ENCODE measurements around the gene GADD45B. TPM values are rescaled to one million over a fixed set of nuclear protein-coding genes. Genes with fewer than 3 reads are reported as not detected.

Gene GADD45B
- 100 to 1,000 TPM; 430 to 498 TPM for total RNA-seq

GRCh38 chr19:2475702-2476450, at the start of gene GADD45B:
Gene GADD45B, plus strand, starts transcription at chr19:2476127. Its CDS starts 232 bp downstream, at chr19:2476359.
- DNase-seq (ENCODE audit: low spot score) (peak; percentile 89), ATAC-seq (ENCODE audit: insufficient number of reproducible peaks, low FRiP score, low read depth) (peak; percentile 61)
- H3K4me3 ChIP-seq: peak within 1 kb of the TSS; percentile 89
- no peaks in the 10 kb centered on the region for H3K27me3 ChIP-seq (replicated peaks; ENCODE audit: insufficient read depth)
- TF ChIP-seq CTCF (IDR thresholded peaks at IDR 0.05): no peak
- no peaks in the 10 kb centered on the region for H3K9me3 ChIP-seq
- peaks cover 13 to 21% of the 10 kb centered on the region in 2 donors for H3K4me1 ChIP-seq (ENCODE audit: control insufficient read depth in 1 of 2, low read depth in 2 of 2)
- peak within 1 kb of the TSS; percentile 91 to 96 for H3K27ac ChIP-seq
- H3K36me3 ChIP-seq: peaks cover 12% of the 10 kb centered on the region

- H3K4me1 ChIP-seq (ENCODE audit: control insufficient read depth in 1 of 2, low read depth in 2 of 2): peaks cover 8 to 34% of the 10 kb centered on the region in 2 donors
- H3K36me3 ChIP-seq: peaks cover 11% of the 10 kb centered on the region
- ATAC-seq (ENCODE audit: insufficient number of reproducible peaks, low FRiP score, low read depth) (no peak), DNase-seq (ENCODE audit: low spot score) (no peak)
- TF ChIP-seq CTCF (IDR thresholded peaks at IDR 0.05): no peak
- peak overlapping the region; percentile 85 to 87 for H3K27ac ChIP-seq
- peak overlapping the region; percentile 79 for H3K4me3 ChIP-seq
- H3K27me3 ChIP-seq (replicated peaks; ENCODE audit: insufficient read depth): no peaks in the 10 kb centered on the region
- H3K9me3 ChIP-seq: no peaks in the 10 kb centered on the region
Measured at GRCh38 chr19:2426611-2427428, 49.1 kb upstream of the GADD45B start.

- H3K4me3 ChIP-seq: peak within 1 kb of the TSS; percentile 79
- H3K27ac ChIP-seq: peak within 1 kb of the TSS; percentile 85 to 87
- H3K27me3 ChIP-seq (replicated peaks; ENCODE audit: insufficient read depth): no peaks in the 10 kb centered on the region
- ATAC-seq (ENCODE audit: insufficient number of reproducible peaks, low FRiP score, low read depth) (peak; percentile 86), DNase-seq (ENCODE audit: low spot score) (peak; percentile 87)
- H3K4me1 ChIP-seq (ENCODE audit: control insufficient read depth in 1 of 2, low read depth in 2 of 2): peaks cover 8 to 34% of the 10 kb centered on the region in 2 donors
- H3K36me3 ChIP-seq: peaks cover 11% of the 10 kb centered on the region
- no peak for TF ChIP-seq CTCF (IDR thresholded peaks at IDR 0.05)
- no peaks in the 10 kb centered on the region for H3K9me3 ChIP-seq
Measured at GRCh38 chr19:2427429-2428320, 48.3 kb upstream of the GADD45B start, which contains the start of gene TIMM13. Gene TIMM13, minus strand, starts transcription at chr19:2427586. Its CDS starts 53 bp downstream, at chr19:2427533.

GRCh38 chr19:2428321-2428690, 47.6 kb upstream of the GADD45B start:
- no peak for DNase-seq (ENCODE audit: low spot score)

More at GRCh38 chr19:2428321-2428690, 47.6 kb upstream of the GADD45B start:
- TF ChIP-seq CTCF (IDR thresholded peaks at IDR 0.05): no peak
- Histone ChIP-seq H3K36me3 (peaks cover 11% of the 10 kb centered on the region), H3K4me1 (ENCODE audit: control insufficient read depth in 1 of 2, low read depth in 2 of 2) (peaks cover 8 to 34% of the 10 kb centered on the region in 2 donors), H3K4me3 (peak overlapping the region; percentile 79), H3K27ac (peak overlapping the region; percentile 85 to 87), H3K27me3 (replicated peaks; ENCODE audit: insufficient read depth) (no peaks in the 10 kb centered on the region), H3K9me3 (no peaks in the 10 kb centered on the region)
- no peak for ATAC-seq (ENCODE audit: insufficient number of reproducible peaks, low FRiP score, low read depth)

Measured in thoracic aorta (tissue), 2 donors.